GM12878 (cell line): ENCODE data around the gene NOD2. TPM values are rescaled to one million over a fixed set of nuclear protein-coding genes. Genes with fewer than 3 reads are reported as not detected.

ENCODE experiments used
- ATAC-seq: fragments of 200-7000 bp; cut with Tn5 transposase; 3 replicates; pipeline ENCODE4 v1.9.1; 2020; ENCODE audit warnings: mild to moderate bottlenecking, moderate library complexity
- BruUV-seq: library from RNA; stranded (reverse); fragments of 400-500 nt; replicated peaks from 2 replicates; lab custom pipeline; 2021; lab: Mats Ljungman, UMichigan
- CTCF ChIA-PET: fragments of 300-600 bp; sonication (Branson Sonifier 250); formaldehyde crosslinking; extraction: SDS; loops from one replicate; lab custom pipeline; 2021; ENCODE audit warnings: inconsistent platforms; lab: Yijun Ruan, JAX
- POLR2A ChIA-PET: fragments of 350-600 bp; formaldehyde crosslinking; extraction: SDS; loops from one replicate; lab custom pipeline; 2021; ENCODE audit warnings: inconsistent platforms; lab: Charles Lee
- RAD21 ChIA-PET: fragments of 300-600 bp; sonication (Branson Sonifier 250); formaldehyde crosslinking; loops from one replicate; lab custom pipeline; 2023; ENCODE audit warnings: antibody characterized with exemption; ENCODE audit not compliant: unreplicated experiment; lab: Charles Lee
- SMC1A ChIA-PET: fragments of 300-600 bp; sonication (Branson Sonifier 250); formaldehyde crosslinking; loops from one replicate; lab custom pipeline; 2023; ENCODE audit not compliant: unreplicated experiment, uncharacterized antibody; lab: Charles Lee
- DNase-seq: peaks from one replicate; pipeline ENCODE4 v3.0.0-alpha.2; 2011; ENCODE audit warnings: low read depth, low spot score
- FAIRE-seq: peaks from 3 replicates; lab custom pipeline; 2011; peaks lifted over from hg19 to GRCh38; lab: Jason Lieb, UNC
- H2AFZ ChIP-seq: 2 replicates; pipeline ENCODE4 v1.6.0; 2011; ENCODE audit warnings: low read depth, low read length, control low read depth; ENCODE audit not compliant: control insufficient read depth
- H3K27ac ChIP-seq: 2 replicates; pipeline ENCODE4 v1.5.1; 2011; ENCODE audit warnings: control low read depth; ENCODE audit not compliant: control insufficient read depth, insufficient read depth
- H3K27me3 ChIP-seq, 2 experiments: replicated peaks in 1 of 2; 2 replicates each; pipeline versions ENCODE4 v1.6.0 to v1.6.1; 2011; ENCODE audit warnings: low read length in 1 of 2; ENCODE audit not compliant: control insufficient read depth in 2 of 2, insufficient read depth in 2 of 2
- H3K36me3 ChIP-seq, 2 experiments: 2 replicates each; pipeline ENCODE4 v1.5.1; 2011; ENCODE audit warnings: low read length in 1 of 2; ENCODE audit not compliant: control insufficient read depth in 2 of 2, insufficient read depth in 2 of 2
- H3K4me1 ChIP-seq: 2 replicates; pipeline ENCODE4 v1.6.1; 2011; ENCODE audit warnings: mild to moderate bottlenecking, low read length, moderate library complexity, mixed read lengths; ENCODE audit not compliant: control insufficient read depth, insufficient read depth
- H3K4me2 ChIP-seq: 2 replicates; pipeline ENCODE4 v1.6.0; 2011; ENCODE audit warnings: control low read depth; ENCODE audit not compliant: control insufficient read depth, insufficient read depth
- H3K4me3 ChIP-seq: fragments of 200-600 bp; sonication (generic); 2 replicates; pipeline ENCODE4 v1.5.1; 2016
- H3K79me2 ChIP-seq: 2 replicates; pipeline ENCODE4 v1.6.0; 2011; ENCODE audit warnings: low read length; ENCODE audit not compliant: control insufficient read depth, insufficient read depth
- H3K9ac ChIP-seq: 2 replicates; pipeline ENCODE4 v1.8.0; 2011; ENCODE audit warnings: low read length, control low read depth, mixed read lengths; ENCODE audit not compliant: control insufficient read depth, insufficient read depth
- H3K9me3 ChIP-seq: replicated peaks from 3 replicates; pipeline ENCODE4 v1.5.1; 2011; ENCODE audit warnings: mild to moderate bottlenecking, low read length; ENCODE audit not compliant: control insufficient read depth, insufficient read depth
- H4K20me1 ChIP-seq: 2 replicates; pipeline ENCODE4 v1.6.0; 2011; ENCODE audit not compliant: control insufficient read depth, insufficient read depth
- BACH1 ChIP-seq: fragments of 450-650 bp; IDR thresholded peaks from 2 replicates; pipeline ENCODE4 v1.6.1; 2017; ENCODE audit warnings: mild to moderate bottlenecking, borderline replicate concordance
- CEBPB ChIP-seq, 2 experiments: fragments of 150-350 bp in 1 of 2; IDR thresholded peaks; 2 replicates each; pipeline ENCODE4 v1.6.1; 2012 to 2014; ENCODE audit warnings: low read depth in 2 of 2, low read length in 2 of 2, borderline replicate concordance in 1 of 2, inconsistent platforms in 1 of 2
- CREM ChIP-seq: IDR thresholded peaks from 2 replicates; pipeline ENCODE4 v1.6.1; 2014; ENCODE audit warnings: antibody characterized with exemption, low read depth
- DPF2 ChIP-seq: fragments of 450-650 bp; IDR thresholded peaks from 2 replicates; pipeline ENCODE4 v1.6.1; 2017; ENCODE audit warnings: mild to moderate bottlenecking
- E2F8 ChIP-seq: fragments of 450-650 bp; IDR thresholded peaks from 2 replicates; pipeline ENCODE4 v1.6.1; 2018; ENCODE audit warnings: mild to moderate bottlenecking, low read depth, moderate library complexity; ENCODE audit not compliant: partially characterized antibody
- ESRRA ChIP-seq: IDR thresholded peaks from 2 replicates; pipeline ENCODE4 v1.6.1; 2012; ENCODE audit warnings: mild to moderate bottlenecking, low read length, improper control_type of control experiment
- MXI1 ChIP-seq: fragments of 150-350 bp; IDR thresholded peaks from 2 replicates; pipeline ENCODE4 v1.6.1; 2011; ENCODE audit warnings: low read depth, mild to moderate bottlenecking, inconsistent platforms, low read length, improper control_type of control experiment
- MYC ChIP-seq: IDR thresholded peaks from 2 replicates; pipeline ENCODE4 v1.6.1; 2011; ENCODE audit warnings: mild to moderate bottlenecking, low read length, moderate library complexity, inconsistent platforms; ENCODE audit not compliant: insufficient read depth, insufficient replicate concordance, insufficient read length, severe bottlenecking
- NBN ChIP-seq: fragments of 450-650 bp; IDR thresholded peaks from 2 replicates; pipeline ENCODE4 v1.6.1; 2016
- PKNOX1 ChIP-seq: fragments of 450-650 bp; IDR thresholded peaks from 2 replicates; pipeline ENCODE4 v1.6.1; 2016; ENCODE audit warnings: mild to moderate bottlenecking
- POLR2AphosphoS5 ChIP-seq: IDR thresholded peaks from 2 replicates; pipeline ENCODE4 v1.6.1; 2011; ENCODE audit warnings: mild to moderate bottlenecking, low read length, inconsistent platforms
- SMAD1 ChIP-seq: fragments of 450-650 bp; IDR thresholded peaks from 2 replicates; pipeline ENCODE4 v1.6.1; 2018; ENCODE audit warnings: mild to moderate bottlenecking, low read depth; ENCODE audit not compliant: partially characterized antibody
- SP1 ChIP-seq: IDR thresholded peaks from one replicate; pipeline ENCODE4 v1.6.1; 2011; ENCODE audit warnings: low read depth, low read length
- TCF7 ChIP-seq: IDR thresholded peaks from 2 replicates; pipeline ENCODE4 v1.6.1; 2014; ENCODE audit warnings: antibody characterized with exemption, borderline replicate concordance
- ZNF384 ChIP-seq: IDR thresholded peaks from 2 replicates; pipeline ENCODE4 v1.6.1; 2012; ENCODE audit warnings: low read depth, mild to moderate bottlenecking, low read length, improper control_type of control experiment, borderline replicate concordance
- ZSCAN29 ChIP-seq: fragments of 450-650 bp; IDR thresholded peaks from 2 replicates; pipeline ENCODE4 v1.6.1; 2017; ENCODE audit warnings: mild to moderate bottlenecking, moderate library complexity
- WGBS: methylation state at CpG from one replicate; pipeline ENCODE4 v1.1.6; 2016; ENCODE audit warnings: low lambda C conversion rate; ENCODE audit not compliant: insufficient replicate concordance, insufficient coverage; ENCODE audit errors: missing lambda C conversion rate; 5-methylcytosine and 5-hydroxymethylcytosine counted together
- in situ Hi-C: fragments of 300-500 bp; cut with MboI; formaldehyde crosslinking; loops from 9 replicates; pipeline ENCODE4 v1.14.3; 2018; ENCODE audit warnings: mixed read lengths
- intact Hi-C: fragments of 100-400 bp; cut with micrococcal nuclease; formaldehyde crosslinking; loops from one replicate; pipeline ENCODE4 v1.14.2; 2022; ENCODE audit not compliant: unreplicated experiment
- polyA plus RNA-seq, 11 experiments: library from polyadenylated mRNA; depleted of rRNA in 4 of 11; unstranded in 6 of 11; stranded (reverse) in 5 of 11; fragments of >200 nt; fragmentation: Nextera tagmentation in 4 of 11; fragmentation: Illumina TruSeq in 1 of 11; extraction: Ambion mirVana in 4 of 11; extraction: Trizol in 1 of 11; gene quantifications; 1 replicate in 1 of 11; 2 replicates in 10 of 11; pipeline versions ENCODE4 v1.2.1 to v1.2.3, GENCODE V29; 2011 to 2016; ENCODE audit warnings: inconsistent platforms in 2 of 11, missing spikeins in 2 of 11, low read depth in 1 of 11
- total RNA-seq, 4 experiments: library from RNA; depleted of rRNA in 3 of 4; stranded (reverse); fragments of >200 nt in 3 of 4; fragmentation: Illumina TruSeq in 1 of 4; extraction: Trizol in 1 of 4; gene quantifications; 2 replicates each; pipeline versions ENCODE4 v1.2.1 to v1.2.3, GENCODE V29; 2013 to 2021
- TF ChIP-seq, protein P1 (sequence below): fragments of 450-650 bp; IDR thresholded peaks from 2 replicates; pipeline ENCODE4 v1.6.1; 2018; ENCODE audit warnings: borderline replicate concordance, mild to moderate bottlenecking; ENCODE audit not compliant: partially characterized antibody

NOD2 gene
- total and polyA plus RNA-seq, 10 of the 15 experiments (the other 5 are each of a cell fraction or from before 2014, with no cell fraction given), result 1.0 to 18.6 (median 6.7) TPM

DNA sequence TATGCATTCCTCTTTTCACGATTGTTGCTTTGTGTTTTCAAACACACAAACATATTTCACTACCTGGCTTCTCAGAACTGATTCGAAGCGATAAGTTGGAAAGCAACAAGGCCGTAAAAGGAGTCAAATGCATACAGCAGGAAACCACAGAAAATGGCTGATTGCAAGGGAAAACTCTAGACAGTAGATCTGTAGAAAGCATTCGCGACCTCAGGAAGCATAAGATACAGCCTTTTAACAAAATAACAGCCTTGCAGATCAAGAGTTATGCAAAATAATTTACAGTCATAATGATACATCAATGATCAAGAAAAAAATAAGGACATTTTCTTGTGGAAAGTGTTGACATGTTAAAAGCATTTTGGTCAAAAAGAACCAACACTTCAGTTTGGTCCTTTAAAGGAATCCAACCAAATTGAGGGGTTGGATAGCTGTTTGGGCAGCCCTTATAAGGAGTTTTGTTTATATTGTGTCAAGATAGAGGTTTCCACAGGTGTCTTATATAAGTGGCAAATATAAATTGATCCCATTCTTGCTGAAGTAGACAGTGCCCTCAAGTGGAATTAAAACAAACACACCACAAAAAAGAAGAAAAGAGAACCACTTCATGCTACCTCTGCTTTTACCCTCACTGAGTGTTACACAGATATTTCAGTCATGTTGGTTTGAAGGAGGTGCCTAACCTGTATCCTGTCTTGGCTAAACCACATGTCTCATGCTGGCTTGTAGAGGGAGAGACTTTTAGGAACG, 54.0 kb downstream of the NOD2 start:
- ChIA-PET RAD21 (interaction anchor here (0.7 to 13.0 kb wide), 18 partner anchors 11 to 722 kb away, joined by 3 to 578 read pairs (median 4); partner anchors contain the start of genes CNEP1R1, NOD2 and SNX20), CTCF (interaction anchor here (0.7 to 15.3 kb wide), 30 partner anchors 9 to 474 kb away, joined by 3 to 636 read pairs (median 6); partner anchors contain the start of gene SNX20), SMC1A (interaction anchor here (0.7 to 19.1 kb wide), 25 partner anchors 10 to 680 kb away, joined by 3 to 600 read pairs (median 5); partner anchors contain the start of genes NOD2 and SNX20), POLR2A (interaction anchor here (0.9 to 7.2 kb wide), 9 partner anchors 9 to 87 kb away, joined by 3 to 104 read pairs (median 4); partner anchors contain the start of genes NOD2 and SNX20)
- H3K27me3 ChIP-seq, result no peaks in the 10 kb centered on the region
- peaks cover 82% of the 10 kb centered on the region for H3K79me2 ChIP-seq
- no peaks in the 10 kb centered on the region for H3K9me3 ChIP-seq
- peaks cover 0 to 5% of the 10 kb centered on the region in 2 experiments; a peak in 1 of 4 replicates for H3K36me3 ChIP-seq
- WGBS, result 2% methylated on average over 7 of the region's 7 CpGs
- H3K9ac ChIP-seq, result peak overlapping the region; percentile 55; the same call in 1 of the 2 replicates
- FAIRE-seq (no peak), ATAC-seq (peak; percentile 73), DNase-seq (peak; percentile 57)
- intact Hi-C loops, result loop anchor here (1.0 to 10.0 kb wide), 7 partner anchors 59 to 593 kb away; partner anchors contain the start of genes BRD7, NKD1 and TENT4B
- H3K4me1 ChIP-seq, result peaks cover 20% of the 10 kb centered on the region
- no peaks in the 10 kb centered on the region for H4K20me1 ChIP-seq
- H3K27ac ChIP-seq, result peak overlapping the region; percentile 75
- H2AFZ ChIP-seq, result peak overlapping the region; percentile 48
- in situ Hi-C loops, result no loop called here
- peak overlapping the region; percentile 62; the same call in 1 of the 2 replicates for H3K4me3 ChIP-seq
- no TSS peak for BruUV-seq
- H3K4me2 ChIP-seq, result peak overlapping the region; percentile 79
- TF ChIP-seq CEBPB (IDR thresholded peaks at IDR 0.05; ENCODE audit: borderline replicate concordance in 1 of 2, low read depth in 2 of 2, low read length in 2 of 2) (no peak), SMAD1 (no peak), CREM (no peak), MXI1 (0 out of 2 replicates have a peak, but pooled peaks have one; percentile 38), E2F8 (no peak), NBN (0 out of 2 replicates have a peak, but pooled peaks have one; percentile 25), TCF7 (no peak), ESRRA (no peak), BACH1 (0 out of 2 replicates have a peak, but pooled peaks have one; percentile 14), POLR2AphosphoS5 (no peak), MYC (no peak), PKNOX1 (no peak), ZSCAN29 (no peak), DPF2 (no peak), ZNF384 (no peak), SP1 (no peak)
- TF ChIP-seq, protein P1, sequence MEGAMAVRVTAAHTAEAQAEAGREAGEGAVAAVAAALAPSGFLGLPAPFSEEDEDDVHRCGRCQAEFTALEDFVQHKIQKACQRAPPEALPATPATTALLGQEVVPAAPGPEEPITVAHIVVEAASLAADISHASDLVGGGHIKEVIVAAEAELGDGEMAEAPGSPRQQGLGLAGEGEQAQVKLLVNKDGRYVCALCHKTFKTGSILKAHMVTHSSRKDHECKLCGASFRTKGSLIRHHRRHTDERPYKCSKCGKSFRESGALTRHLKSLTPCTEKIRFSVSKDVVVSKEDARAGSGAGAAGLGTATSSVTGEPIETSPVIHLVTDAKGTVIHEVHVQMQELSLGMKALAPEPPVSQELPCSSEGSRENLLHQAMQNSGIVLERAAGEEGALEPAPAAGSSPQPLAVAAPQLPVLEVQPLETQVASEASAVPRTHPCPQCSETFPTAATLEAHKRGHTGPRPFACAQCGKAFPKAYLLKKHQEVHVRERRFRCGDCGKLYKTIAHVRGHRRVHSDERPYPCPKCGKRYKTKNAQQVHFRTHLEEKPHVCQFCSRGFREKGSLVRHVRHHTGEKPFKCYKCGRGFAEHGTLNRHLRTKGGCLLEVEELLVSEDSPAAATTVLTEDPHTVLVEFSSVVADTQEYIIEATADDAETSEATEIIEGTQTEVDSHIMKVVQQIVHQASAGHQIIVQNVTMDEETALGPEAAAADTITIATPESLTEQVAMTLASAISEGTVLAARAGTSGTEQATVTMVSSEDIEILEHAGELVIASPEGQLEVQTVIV, result peak; percentile 89
